IMR-90 (cell line): ENCODE results near the gene LIPH. TPM values are rescaled to one million over a fixed set of nuclear protein-coding genes. Genes with fewer than 3 reads are reported as not detected.

Source experiments
- ATAC-seq: fragments of 200-7000 bp; cut with Tn5 transposase; 2 replicates; pipeline ENCODE4 v1.9.1; 2020; ENCODE audit warnings: low read depth, mild to moderate bottlenecking, moderate library complexity
- BruUV-seq: library from RNA; stranded (reverse); fragments of 400-500 nt; replicated peaks from 2 replicates; lab custom pipeline; 2021; lab: Mats Ljungman, UMichigan
- CTCF ChIA-PET: fragments of 300-600 bp; formaldehyde crosslinking; extraction: SDS; loops from one replicate; lab custom pipeline; 2021; ENCODE audit warnings: antibody characterized with exemption; lab: Yijun Ruan, JAX
- POLR2A ChIA-PET: fragments of 300-600 bp; sonication (Branson Sonifier 250); formaldehyde crosslinking; loops from one replicate; lab custom pipeline; 2022; ENCODE audit warnings: antibody characterized with exemption; ENCODE audit not compliant: unreplicated experiment; lab: Charles Lee
- DNase-seq: peaks from one replicate; pipeline ENCODE4 v3.0.0; 2013
- H2AFZ ChIP-seq: replicated peaks from 2 replicates; pipeline ENCODE3; 2013; ENCODE audit warnings: low read length, mild to moderate bottlenecking; ENCODE audit not compliant: poor library complexity
- H2AK5ac ChIP-seq: 2 replicates; pipeline ENCODE4 v1.6.1; 2013; ENCODE audit warnings: low read depth, low read length, inconsistent platforms
- H2AK9ac ChIP-seq: replicated peaks from 2 replicates; pipeline ENCODE3; 2013; ENCODE audit warnings: mild to moderate bottlenecking, low read depth, low read length, moderate library complexity; ENCODE audit not compliant: poor library complexity
- H2BK120ac ChIP-seq: 2 replicates; pipeline ENCODE4 v1.6.1; 2013; ENCODE audit warnings: low read depth, low read length, inconsistent platforms
- H2BK15ac ChIP-seq: 3 replicates; pipeline ENCODE4 v1.6.1; 2013; ENCODE audit warnings: low read depth, low read length, inconsistent platforms
- H2BK20ac ChIP-seq: 2 replicates; pipeline ENCODE4 v1.6.1; 2013; ENCODE audit warnings: low read depth, mild to moderate bottlenecking, inconsistent platforms, low read length, moderate library complexity
- H2BK5ac ChIP-seq: 2 replicates; pipeline ENCODE4 v1.6.1; 2013; ENCODE audit warnings: mild to moderate bottlenecking, low read depth, low read length, inconsistent platforms; ENCODE audit not compliant: poor library complexity, severe bottlenecking
- H3K14ac ChIP-seq: replicated peaks from 2 replicates; pipeline ENCODE4 v1.6.1; 2013; ENCODE audit warnings: low read depth, low read length, inconsistent platforms
- H3K18ac ChIP-seq: 2 replicates; pipeline ENCODE4 v1.6.1; 2013; ENCODE audit warnings: low read depth, low read length, control low read depth
- H3K23ac ChIP-seq: 2 replicates; pipeline ENCODE4 v1.6.1; 2013; ENCODE audit warnings: low read depth, low read length, inconsistent platforms
- H3K27ac ChIP-seq: 2 replicates; pipeline ENCODE4 v1.5.1; 2013; ENCODE audit warnings: mild to moderate bottlenecking, control low read depth, low read length; ENCODE audit not compliant: insufficient read depth
- H3K27me3 ChIP-seq: 2 replicates; pipeline ENCODE4 v1.6.1; 2013; ENCODE audit warnings: low read length; ENCODE audit not compliant: control insufficient read depth, insufficient read depth
- H3K36me3 ChIP-seq: 2 replicates; pipeline ENCODE4 v1.6.1; 2013; ENCODE audit warnings: low read length, mixed read lengths; ENCODE audit not compliant: control insufficient read depth, insufficient read depth
- H3K4ac ChIP-seq: 2 replicates; pipeline ENCODE4 v1.6.1; 2013; ENCODE audit warnings: low read depth, low read length, inconsistent platforms
- H3K4me1 ChIP-seq: 2 replicates; pipeline ENCODE4 v1.6.1; 2013; ENCODE audit warnings: low read length, mixed read lengths; ENCODE audit not compliant: control insufficient read depth, insufficient read depth
- H3K4me2 ChIP-seq: 2 replicates; pipeline ENCODE4 v1.6.1; 2013; ENCODE audit warnings: low read depth, mild to moderate bottlenecking, control low read depth, low read length, moderate library complexity
- H3K4me3 ChIP-seq: 2 replicates; pipeline ENCODE4 v1.5.1; 2013; ENCODE audit warnings: low read depth, mild to moderate bottlenecking, control low read depth, low read length, moderate library complexity; ENCODE audit not compliant: insufficient read depth
- H3K56ac ChIP-seq: 2 replicates; pipeline ENCODE4 v1.6.1; 2013; ENCODE audit warnings: low read length, inconsistent platforms; ENCODE audit not compliant: insufficient read depth; ENCODE audit errors: extremely low read depth
- H3K79me1 ChIP-seq, 2 experiments: 2 replicates each; pipeline ENCODE4 v1.6.1; 2013; ENCODE audit warnings: low read length in 2 of 2, inconsistent platforms in 1 of 2, low read depth in 1 of 2
- H3K9ac ChIP-seq: 2 replicates; pipeline ENCODE4 v1.6.1; 2013; ENCODE audit warnings: low read depth, low read length, control low read depth
- H3K9me1 ChIP-seq: 2 replicates; pipeline ENCODE4 v1.6.1; 2013; ENCODE audit warnings: low read length, inconsistent platforms; ENCODE audit not compliant: insufficient read depth
- H3K9me3 ChIP-seq: 2 replicates; pipeline ENCODE4 v1.6.1; 2013; ENCODE audit warnings: low read length; ENCODE audit not compliant: control insufficient read depth, insufficient read depth
- H4K20me1 ChIP-seq: 2 replicates; pipeline ENCODE4 v1.6.1; 2013; ENCODE audit warnings: low read length, inconsistent platforms; ENCODE audit not compliant: insufficient read depth
- H4K5ac ChIP-seq: 2 replicates; pipeline ENCODE4 v1.6.1; 2013; ENCODE audit warnings: mild to moderate bottlenecking, low read depth, low read length, control low read depth
- H4K8ac ChIP-seq, 2 experiments: 2 replicates each; pipeline ENCODE4 v1.6.1; 2013; ENCODE audit warnings: low read depth in 2 of 2, low read length in 2 of 2, control low read depth in 1 of 2, inconsistent platforms in 1 of 2
- H4K91ac ChIP-seq: 2 replicates; pipeline ENCODE4 v1.6.1; 2013; ENCODE audit warnings: low read depth, low read length, inconsistent platforms; ENCODE audit not compliant: insufficient read depth
- BHLHE40 ChIP-seq: fragments of 150-350 bp; IDR thresholded peaks from 2 replicates; pipeline ENCODE4 v1.6.1; 2016; ENCODE audit warnings: mild to moderate bottlenecking, low read depth, low read length
- CEBPB ChIP-seq: IDR thresholded peaks from 2 replicates; pipeline ENCODE4 v1.6.1; 2012; ENCODE audit warnings: low read depth, low read length, improper control_type of control experiment
- CHD1 ChIP-seq: IDR thresholded peaks from 2 replicates; pipeline ENCODE4 v1.6.1; 2012; ENCODE audit warnings: low read depth, low read length, improper control_type of control experiment
- ELK1 ChIP-seq: fragments of 150-350 bp; IDR thresholded peaks from 2 replicates; pipeline ENCODE4 v1.6.1; 2016; ENCODE audit warnings: low read depth, mild to moderate bottlenecking, low read length, moderate library complexity, borderline replicate concordance
- FOS ChIP-seq: fragments of 150-350 bp; IDR thresholded peaks from 2 replicates; pipeline ENCODE4 v1.6.1; 2016; ENCODE audit warnings: low read depth, low read length
- MAFK ChIP-seq: IDR thresholded peaks from 2 replicates; pipeline ENCODE4 v1.6.1; 2012; ENCODE audit warnings: low read depth, low read length, improper control_type of control experiment
- MAZ ChIP-seq: IDR thresholded peaks from 2 replicates; pipeline ENCODE4 v1.6.1; 2012; ENCODE audit warnings: low read depth, mild to moderate bottlenecking, low read length, improper control_type of control experiment, moderate library complexity, borderline replicate concordance
- MXI1 ChIP-seq: IDR thresholded peaks from 2 replicates; pipeline ENCODE4 v1.6.1; 2012; ENCODE audit warnings: low read depth, mild to moderate bottlenecking, low read length, moderate library complexity, borderline replicate concordance
- NFE2L2 ChIP-seq: fragments of 150-350 bp; IDR thresholded peaks from 2 replicates; pipeline ENCODE4 v1.6.1; 2016; ENCODE audit warnings: low read depth, mild to moderate bottlenecking, low read length
- POLR2A ChIP-seq: IDR thresholded peaks from 2 replicates; pipeline ENCODE4 v1.6.1; 2012; ENCODE audit warnings: mild to moderate bottlenecking, low read depth, low read length
- RAD21 ChIP-seq: IDR thresholded peaks from 2 replicates; pipeline ENCODE4 v1.6.1; 2012; ENCODE audit warnings: low read length, improper control_type of control experiment
- RCOR1 ChIP-seq: IDR thresholded peaks from 2 replicates; pipeline ENCODE4 v1.6.1; 2012; ENCODE audit warnings: mild to moderate bottlenecking, low read length, improper control_type of control experiment; ENCODE audit not compliant: insufficient replicate concordance
- RFX5 ChIP-seq: IDR thresholded peaks from 2 replicates; pipeline ENCODE4 v1.8.0; 2012; ENCODE audit warnings: low read depth, mild to moderate bottlenecking, low read length, moderate library complexity
- SMC3 ChIP-seq: fragments of 150-350 bp; IDR thresholded peaks from 2 replicates; pipeline ENCODE4 v1.6.1; 2016; ENCODE audit warnings: low read depth, mild to moderate bottlenecking, antibody characterized with exemption, low read length, moderate library complexity
- USF2 ChIP-seq: fragments of 150-350 bp; IDR thresholded peaks from 2 replicates; pipeline ENCODE4 v1.6.1; 2017; ENCODE audit warnings: mild to moderate bottlenecking, antibody characterized with exemption, low read length, low read depth
- whole genome bisulfite sequencing, 2 experiments: methylation state at CpG; one replicate each; pipeline versions ENCODE4 v1.1.5 to v1.1.7; 2013; ENCODE audit warnings: missing lambda C conversion rate in 2 of 2; ENCODE audit not compliant: insufficient read length in 1 of 2; ENCODE audit errors: extremely low coverage in 2 of 2; 5-methylcytosine and 5-hydroxymethylcytosine counted together
- dilution Hi-C: fragments of 300-500 bp; cut with HindIII; formaldehyde crosslinking; loops from one replicate; pipeline ENCODE4 v1.14.3; 2018; ENCODE audit warnings: low sequenced_read_pairs; ENCODE audit not compliant: unreplicated experiment
- in situ Hi-C: fragments of 300-500 bp; cut with MboI; formaldehyde crosslinking; loops from 3 replicates; pipeline ENCODE4 v1.14.3; 2019; ENCODE audit warnings: low sequenced_read_pairs, inconsistent platforms, mixed read lengths
- intact Hi-C: fragments of 100-400 bp; cut with micrococcal nuclease; formaldehyde crosslinking; loops from 2 replicates; pipeline ENCODE4 v1.10.0; 2022
- polyA plus RNA-seq, 3 experiments: library from polyadenylated mRNA; depleted of rRNA; stranded (reverse); fragments of >200 nt; gene quantifications; 2 replicates each; pipeline ENCODE4 v1.2.3, GENCODE V29; 2012; ENCODE audit warnings: low replicate concordance in 1 of 3
- total RNA-seq: library from RNA; depleted of rRNA; stranded (reverse); fragments of >200 nt; gene quantifications from 2 replicates; pipeline ENCODE4 v1.2.3, GENCODE V29; 2012
- TF ChIP-seq, protein P1 (sequence below): conservative IDR thresholded peaks from 2 replicates; pipeline ENCODE4 v1.5.1; 2012; ENCODE audit warnings: mild to moderate bottlenecking, low read depth, low read length, improper control_type of control experiment

The LIPH gene
- total and polyA plus RNA-seq, 2 of the 4 experiments (the other 2 are of a cell fraction): 0.27 to 0.36 TPM

DNA sequence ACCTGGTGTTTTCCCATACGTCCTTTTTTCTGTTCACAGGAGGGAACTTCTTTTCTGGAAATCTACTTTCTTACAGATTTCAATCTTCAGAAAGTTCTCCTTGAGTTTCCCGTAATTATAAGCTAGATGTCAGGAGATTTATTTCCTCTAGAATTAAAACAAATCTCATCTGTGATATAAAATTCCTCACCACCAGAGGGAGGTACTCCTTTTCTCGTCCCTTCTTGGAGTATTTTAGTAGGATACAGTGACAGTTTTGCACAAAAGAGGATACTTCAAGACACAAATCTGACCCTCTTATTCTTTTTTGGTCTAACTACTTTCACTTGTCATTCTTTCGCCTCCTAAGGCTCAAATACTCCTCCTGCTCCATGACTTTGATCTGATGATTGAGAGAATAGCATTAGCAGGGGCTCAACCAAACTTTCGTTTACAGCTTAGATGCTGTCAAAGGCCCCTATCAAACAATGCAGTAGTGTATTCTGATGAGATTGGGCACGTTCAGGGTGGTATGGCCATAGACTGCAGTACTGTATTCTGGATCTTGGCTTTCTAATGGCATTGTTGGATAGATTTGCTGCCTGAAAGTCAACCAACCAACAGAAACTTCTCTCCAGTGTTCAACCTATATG, 91.6 kb downstream of the LIPH start:
- H3K18ac ChIP-seq: no peak overlapping the region
- H3K14ac ChIP-seq: no peak overlapping the region
- H3K27me3 ChIP-seq: no peaks in the 10 kb centered on the region
- H2AFZ ChIP-seq: no peak overlapping the region
- peaks cover 4% of the 10 kb centered on the region for H3K36me3 ChIP-seq
- H3K9me1 ChIP-seq: no peaks in the 10 kb centered on the region; the same call in 1 of the 2 replicates
- in situ Hi-C loops (no loop called here), intact Hi-C loops (no loop called here), dilution Hi-C loops (no loop called here)
- CTCF ChIA-PET: interaction anchor here (0.6 to 2.5 kb wide), 10 partner anchors 10 to 317 kb away, joined by 3 to 10 read pairs (median 4); no protein-coding TSS in a partner anchor
- H2AK5ac ChIP-seq: no peak overlapping the region
- H4K8ac ChIP-seq: no peak overlapping the region
- H2AK9ac ChIP-seq: no peak overlapping the region
- TF ChIP-seq ELK1 (no peak), POLR2A (no peak), CEBPB (no peak), SMC3 (peak; percentile 39; the same call in 1 of the 2 replicates), RCOR1 (no peak), FOS (no peak), MAFK (no peak), RFX5 (no peak), CHD1 (no peak), RAD21 (peak; percentile 35), BHLHE40 (no peak), USF2 (no peak), NFE2L2 (no peak), MAZ (no peak), MXI1 (no peak)
- TF ChIP-seq, protein P1, sequence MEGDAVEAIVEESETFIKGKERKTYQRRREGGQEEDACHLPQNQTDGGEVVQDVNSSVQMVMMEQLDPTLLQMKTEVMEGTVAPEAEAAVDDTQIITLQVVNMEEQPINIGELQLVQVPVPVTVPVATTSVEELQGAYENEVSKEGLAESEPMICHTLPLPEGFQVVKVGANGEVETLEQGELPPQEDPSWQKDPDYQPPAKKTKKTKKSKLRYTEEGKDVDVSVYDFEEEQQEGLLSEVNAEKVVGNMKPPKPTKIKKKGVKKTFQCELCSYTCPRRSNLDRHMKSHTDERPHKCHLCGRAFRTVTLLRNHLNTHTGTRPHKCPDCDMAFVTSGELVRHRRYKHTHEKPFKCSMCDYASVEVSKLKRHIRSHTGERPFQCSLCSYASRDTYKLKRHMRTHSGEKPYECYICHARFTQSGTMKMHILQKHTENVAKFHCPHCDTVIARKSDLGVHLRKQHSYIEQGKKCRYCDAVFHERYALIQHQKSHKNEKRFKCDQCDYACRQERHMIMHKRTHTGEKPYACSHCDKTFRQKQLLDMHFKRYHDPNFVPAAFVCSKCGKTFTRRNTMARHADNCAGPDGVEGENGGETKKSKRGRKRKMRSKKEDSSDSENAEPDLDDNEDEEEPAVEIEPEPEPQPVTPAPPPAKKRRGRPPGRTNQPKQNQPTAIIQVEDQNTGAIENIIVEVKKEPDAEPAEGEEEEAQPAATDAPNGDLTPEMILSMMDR: peak; percentile 45
- H2BK20ac ChIP-seq: no peak overlapping the region
- no peak overlapping the region for H2BK15ac ChIP-seq
- no peak overlapping the region for H3K4me2 ChIP-seq
- H4K5ac ChIP-seq: no peak overlapping the region
- H3K27ac ChIP-seq: no peak overlapping the region
- BruUV-seq: no TSS peak
- no peak overlapping the region for H3K4me3 ChIP-seq
- no peaks in the 10 kb centered on the region for H3K4me1 ChIP-seq
- POLR2A ChIA-PET: no interaction called here
- H3K4ac ChIP-seq: no peak overlapping the region
- H4K91ac ChIP-seq: no peak overlapping the region
- no peak overlapping the region for H2BK120ac ChIP-seq
- DNase-seq (peak; percentile 34), ATAC-seq (no peak)
- no peaks in the 10 kb centered on the region for H4K20me1 ChIP-seq
- no peaks in the 10 kb centered on the region for H3K9me3 ChIP-seq
- H3K56ac ChIP-seq: no peak overlapping the region
- no CpG with 5 or more reads among the region's 6 CpGs for WGBS, 2 experiments
- H2BK5ac ChIP-seq: no peak overlapping the region
- no peaks in the 10 kb centered on the region for H3K79me1 ChIP-seq
- H3K23ac ChIP-seq: no peak overlapping the region
- H3K9ac ChIP-seq: no peak overlapping the region
